Testis (tissue), 2 donors: ENCODE results near the gene HIF3A.

Experiments used
- POLR2A ChIP-seq: fragments of 450-650 bp; IDR thresholded peaks from one replicate; pipeline ENCODE4 v1.6.1; 2017; ENCODE audit warnings: antibody characterized with exemption, mild to moderate bottlenecking, moderate library complexity
- TF ChIP-seq, protein P1 (sequence below), 3 experiments: fragments of 450-650 bp in 2 of 3; fragments of 200-600 bp in 1 of 3; sonication (generic) in 1 of 3; IDR thresholded peaks; one replicate each; pipeline ENCODE4 v1.5.1; 2016 to 2019; ENCODE audit warnings: antibody characterized with exemption in 3 of 3, mild to moderate bottlenecking in 2 of 3, moderate library complexity in 1 of 3

DNA sequence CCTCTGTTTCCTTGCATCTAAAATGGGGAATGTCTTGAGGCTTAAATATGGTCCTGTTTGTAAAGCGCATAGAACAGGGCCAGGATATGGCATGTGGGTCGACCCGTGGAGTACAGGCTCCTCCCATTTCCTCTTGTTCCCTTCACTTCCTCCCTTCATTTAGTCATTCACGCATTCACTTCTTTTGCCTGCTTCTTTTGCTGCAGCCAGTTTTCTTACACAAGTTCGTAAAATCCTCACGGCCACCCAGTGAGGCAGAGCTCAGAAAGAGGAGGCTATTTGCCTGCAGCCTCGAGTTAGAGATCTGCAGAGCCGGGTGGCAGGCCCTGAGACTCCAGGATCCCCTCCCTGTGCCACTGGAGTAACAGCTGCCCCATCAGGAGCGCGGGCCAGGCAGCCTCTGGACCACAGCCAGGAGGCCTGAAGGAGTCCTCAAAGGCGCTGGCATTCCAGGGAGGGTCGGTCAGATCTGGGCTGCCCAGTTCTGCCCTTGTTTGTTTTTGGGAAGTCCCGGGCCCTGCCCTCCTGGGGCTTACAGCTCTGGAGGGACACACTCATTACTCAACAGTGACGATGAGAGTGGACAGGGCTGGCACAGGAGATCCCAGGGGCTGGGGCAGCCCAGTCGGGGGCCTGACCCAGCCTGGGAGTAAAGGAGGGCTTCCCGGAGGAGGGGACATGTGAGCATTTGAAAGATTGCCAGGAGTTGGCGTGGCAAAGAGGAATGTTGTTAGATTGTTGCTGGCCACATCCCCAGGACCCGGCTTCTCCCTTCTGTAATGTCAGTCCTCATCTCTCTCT lies 54.6 kb downstream of the HIF3A start:
- TF ChIP-seq, protein P1, sequence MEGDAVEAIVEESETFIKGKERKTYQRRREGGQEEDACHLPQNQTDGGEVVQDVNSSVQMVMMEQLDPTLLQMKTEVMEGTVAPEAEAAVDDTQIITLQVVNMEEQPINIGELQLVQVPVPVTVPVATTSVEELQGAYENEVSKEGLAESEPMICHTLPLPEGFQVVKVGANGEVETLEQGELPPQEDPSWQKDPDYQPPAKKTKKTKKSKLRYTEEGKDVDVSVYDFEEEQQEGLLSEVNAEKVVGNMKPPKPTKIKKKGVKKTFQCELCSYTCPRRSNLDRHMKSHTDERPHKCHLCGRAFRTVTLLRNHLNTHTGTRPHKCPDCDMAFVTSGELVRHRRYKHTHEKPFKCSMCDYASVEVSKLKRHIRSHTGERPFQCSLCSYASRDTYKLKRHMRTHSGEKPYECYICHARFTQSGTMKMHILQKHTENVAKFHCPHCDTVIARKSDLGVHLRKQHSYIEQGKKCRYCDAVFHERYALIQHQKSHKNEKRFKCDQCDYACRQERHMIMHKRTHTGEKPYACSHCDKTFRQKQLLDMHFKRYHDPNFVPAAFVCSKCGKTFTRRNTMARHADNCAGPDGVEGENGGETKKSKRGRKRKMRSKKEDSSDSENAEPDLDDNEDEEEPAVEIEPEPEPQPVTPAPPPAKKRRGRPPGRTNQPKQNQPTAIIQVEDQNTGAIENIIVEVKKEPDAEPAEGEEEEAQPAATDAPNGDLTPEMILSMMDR (IDR thresholded peaks at IDR 0.05): no peak
- TF ChIP-seq POLR2A: no peak
